Measurements from ENCODE around the gene MYO6.

DNA sequence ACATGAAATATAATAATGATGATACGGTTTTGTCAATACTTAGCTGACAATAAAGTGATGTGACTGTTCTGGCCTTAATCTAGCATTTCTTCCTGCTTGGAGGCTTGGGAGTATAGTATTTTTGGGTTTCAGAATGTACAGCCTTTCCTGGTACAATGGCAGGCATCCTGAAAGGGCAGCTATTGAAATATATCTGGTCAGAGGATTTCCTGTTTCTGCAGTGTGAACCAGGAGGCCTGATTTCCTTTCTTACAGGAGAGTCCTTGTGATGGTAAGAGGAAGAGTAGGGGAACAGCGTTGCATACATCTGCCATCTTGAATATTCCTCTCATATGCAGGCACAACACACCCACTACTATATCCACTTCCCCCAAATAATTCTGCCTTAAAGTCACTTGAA is 93.7 kb downstream of the MYO6 start:
- no peak for TF ChIP-seq POLR2AphosphoS5 (IDR thresholded peaks at IDR 0.05; ENCODE audit: low read depth, low read length)
- no peak for TF ChIP-seq SIN3A (IDR thresholded peaks at IDR 0.05; ENCODE audit: borderline replicate concordance, insufficient read depth, low read length)

Data from PFSK-1 (cell line).